Panc1 (cell line): Measurements from ENCODE around the gene FAT1. TPM values are rescaled to one million over a fixed set of nuclear protein-coding genes. Genes with fewer than 3 reads are reported as not detected.

Source experiments
- ATAC-seq: fragments of 200-7000 bp; cut with Tn5 transposase; 2 replicates; pipeline ENCODE4 v1.9.1; 2020; ENCODE audit warnings: mild to moderate bottlenecking, moderate library complexity
- BruUV-seq: library from RNA; stranded (reverse); fragments of 400-500 nt; replicated peaks from 2 replicates; lab custom pipeline; 2021; lab: Mats Ljungman, UMichigan
- CTCF ChIA-PET: fragments of 300-600 bp; sonication (Branson Sonifier 250); formaldehyde crosslinking; loops from one replicate; lab custom pipeline; 2022; ENCODE audit warnings: antibody characterized with exemption; lab: Charles Lee
- POLR2A ChIA-PET: fragments of 300-600 bp; sonication (Branson Sonifier 250); formaldehyde crosslinking; loops from one replicate; lab custom pipeline; 2022; ENCODE audit warnings: antibody characterized with exemption; lab: Charles Lee
- DNase-seq: peaks from one replicate; pipeline ENCODE4 v3.0.0-alpha.2; 2010; ENCODE audit warnings: low read depth, low spot score
- H3K27ac ChIP-seq: 2 replicates; pipeline ENCODE4 v1.5.1; 2011; ENCODE audit warnings: mild to moderate bottlenecking, low read length, inconsistent platforms
- H3K27me3 ChIP-seq: fragments of 200-500 bp; sonication (Bioruptor generic); 2 replicates; pipeline ENCODE4 v1.6.0; 2014; ENCODE audit warnings: low read length, inconsistent platforms; ENCODE audit not compliant: control insufficient read depth, insufficient read depth
- H3K36me3 ChIP-seq: fragments of 200-500 bp; sonication (Bioruptor generic); 2 replicates; pipeline ENCODE4 v1.5.1; 2014; ENCODE audit warnings: inconsistent platforms, mild to moderate bottlenecking, low read length, moderate library complexity; ENCODE audit not compliant: control insufficient read depth, insufficient read depth
- H3K4me1 ChIP-seq: 2 replicates; pipeline ENCODE4 v1.5.1; 2011; ENCODE audit warnings: inconsistent platforms, mild to moderate bottlenecking, low read length, moderate library complexity; ENCODE audit not compliant: control insufficient read depth, insufficient read depth
- H3K4me3 ChIP-seq, 2 experiments: 2 replicates each; pipeline ENCODE4 v1.5.1; 2011 to 2012; ENCODE audit warnings: low read depth in 2 of 2, low read length in 2 of 2, mild to moderate bottlenecking in 2 of 2, inconsistent platforms in 1 of 2, moderate library complexity in 1 of 2
- H3K9me3 ChIP-seq: fragments of 200-500 bp; sonication (Bioruptor generic); 2 replicates; pipeline ENCODE4 v1.5.1; 2014; ENCODE audit warnings: low read depth, mild to moderate bottlenecking, inconsistent platforms, low read length, moderate library complexity; ENCODE audit not compliant: control insufficient read depth, insufficient read depth
- CTCF ChIP-seq: fragments of 450-650 bp; IDR thresholded peaks from 2 replicates; pipeline ENCODE4 v1.5.1; 2017; ENCODE audit warnings: mild to moderate bottlenecking
- POLR2AphosphoS5 ChIP-seq: IDR thresholded peaks from 2 replicates; pipeline ENCODE4 v1.6.1; 2012; ENCODE audit warnings: mild to moderate bottlenecking, low read depth, low read length, moderate library complexity
- REST ChIP-seq, 2 experiments: IDR thresholded peaks; 2 replicates each; pipeline ENCODE4 v1.6.1; 2011 to 2012; ENCODE audit warnings: low read depth in 2 of 2, control low read depth in 1 of 2, low read length in 1 of 2, mild to moderate bottlenecking in 1 of 2, moderate library complexity in 1 of 2; ENCODE audit not compliant: insufficient read depth in 1 of 2
- SIN3A ChIP-seq: IDR thresholded peaks from 2 replicates; pipeline ENCODE4 v1.6.1; 2012; ENCODE audit warnings: low read depth, mild to moderate bottlenecking, low read length, moderate library complexity, borderline replicate concordance; ENCODE audit not compliant: insufficient read depth
- TCF7L2 ChIP-seq: IDR thresholded peaks from 2 replicates; pipeline ENCODE4 v1.6.1; 2011; ENCODE audit warnings: mild to moderate bottlenecking, low read depth, low read length, inconsistent platforms
- in situ Hi-C: cut with HindIII; loops from 2 replicates; pipeline ENCODE4 v1.10.0; 2016; ENCODE audit warnings: low sequenced_read_pairs, low pct_unique_long_range_greater_than_20kb
- intact Hi-C: fragments of 100-400 bp; cut with micrococcal nuclease; formaldehyde crosslinking; loops from one replicate; pipeline ENCODE4 v1.10.0; 2022; ENCODE audit not compliant: unreplicated experiment
- total RNA-seq: library from RNA; stranded (reverse); gene quantifications from one replicate; pipeline ENCODE4 v1.2.1, GENCODE V29; 2021; ENCODE audit not compliant: unreplicated experiment

Gene FAT1
- total RNA-seq, 1 experiment from 2014 or later = 288 TPM

GRCh38 chr4:186570193-186570996 is 153.3 kb downstream of the FAT1 start:
- no peak for DNase-seq
- ChIA-PET CTCF (interaction anchor here (0.6 kb wide), 1 partner anchor 12 kb away, joined by 3 read pairs; no protein-coding TSS in a partner anchor), POLR2A (no interaction called here)
- no peaks in the 10 kb centered on the region for H3K9me3 ChIP-seq
- in situ Hi-C loops = no loop called here
- intact Hi-C loops = no loop called here
- H3K4me3 ChIP-seq = peak overlapping the region; percentile 26 to 55
- BruUV-seq = no TSS peak
- H3K27ac ChIP-seq = peak overlapping the region; percentile 48; the same call in 1 of the 2 replicates
- H3K36me3 ChIP-seq = no peaks in the 10 kb centered on the region; the same call in 1 of the 2 replicates
- TF ChIP-seq REST (IDR thresholded peaks at IDR 0.05; ENCODE audit: insufficient read depth in 1 of 2, low read depth in 2 of 2, low read length in 1 of 2) = no peak
- TF ChIP-seq SIN3A = no peak
- no peak for TF ChIP-seq TCF7L2
- TF ChIP-seq CTCF = no peak
- TF ChIP-seq POLR2AphosphoS5 = no peak
- H3K4me1 ChIP-seq = peaks cover 5% of the 10 kb centered on the region; the same call in 1 of the 2 replicates
- ATAC-seq = peak; percentile 79
- no peaks in the 10 kb centered on the region for H3K27me3 ChIP-seq

- CTCF ChIA-PET = no interaction called here
- no peaks in the 10 kb centered on the region for H3K27me3 ChIP-seq
- H3K4me1 ChIP-seq = peaks cover 5% of the 10 kb centered on the region; the same call in 1 of the 2 replicates
- in situ Hi-C loops = no loop called here
- H3K4me3 ChIP-seq = peak overlapping the region; percentile 26 to 55
- TF ChIP-seq SIN3A = no peak
- TF ChIP-seq POLR2AphosphoS5 = no peak
- TF ChIP-seq CTCF = no peak
- ATAC-seq (no peak; the same call in 1 of the 2 replicates), DNase-seq (no peak)
- H3K27ac ChIP-seq = peak overlapping the region; percentile 48; the same call in 1 of the 2 replicates
- BruUV-seq = no TSS peak
- POLR2A ChIA-PET = no interaction called here
- intact Hi-C loops = no loop called here
- no peaks in the 10 kb centered on the region for H3K9me3 ChIP-seq
- H3K36me3 ChIP-seq = no peaks in the 10 kb centered on the region; the same call in 1 of the 2 replicates
These were observed 154.0 kb downstream of the FAT1 start for GRCh38 chr4:186569533-186570192.
